Tibial nerve (tissue), 4 donors: ENCODE data around the gene VWF. TPM values are rescaled to one million over a fixed set of nuclear protein-coding genes. Genes with fewer than 3 reads are reported as not detected.

ENCODE experiments used
- DNase-seq, 2 donors: peaks; one replicate each; pipeline ENCODE4 v3.0.0-alpha.2; 2019; ENCODE audit warnings: low spot score in 2 of 2
- H3K27ac ChIP-seq, 4 donors: fragments of 200-600 bp; sonication (generic) in 3 of 4; one replicate each; pipeline ENCODE4 v1.5.1; 2017 to 2019; ENCODE audit warnings: mild to moderate bottlenecking in 1 of 4
- H3K27me3 ChIP-seq, 2 donors: fragments of 200-600 bp; sonication (generic) in 1 of 2; one replicate each; pipeline versions ENCODE4 v1.5.1 to v1.6.0; 2017 to 2019
- H3K36me3 ChIP-seq, 3 donors: fragments of 200-600 bp; sonication (generic); one replicate each; pipeline ENCODE4 v1.5.1; 2018 to 2019
- H3K4me1 ChIP-seq, 4 donors: fragments of 200-600 bp; sonication (generic) in 3 of 4; one replicate each; pipeline ENCODE4 v1.5.1; 2017 to 2019
- H3K4me3 ChIP-seq, 4 donors: fragments of 200-600 bp; sonication (generic) in 3 of 4; one replicate each; pipeline ENCODE4 v1.5.1; 2017 to 2019; ENCODE audit warnings: mild to moderate bottlenecking in 1 of 4, moderate library complexity in 1 of 4
- H3K9me3 ChIP-seq, 4 donors: fragments of 200-600 bp; sonication (generic) in 3 of 4; one replicate each; pipeline ENCODE4 v1.5.1; 2017 to 2019
- CTCF ChIP-seq, 5 experiments: fragments of 200-600 bp in 3 of 5; fragments of 450-650 bp in 2 of 5; sonication (generic) in 3 of 5; IDR thresholded peaks; one replicate each; pipeline ENCODE4 v1.5.1; 2016 to 2019; ENCODE audit warnings: antibody characterized with exemption in 5 of 5, mild to moderate bottlenecking in 3 of 5, moderate library complexity in 2 of 5
- EP300 ChIP-seq, 2 donors: sonication (generic); formaldehyde crosslinking; IDR thresholded peaks; one replicate each; pipeline ENCODE4 v1.6.1; 2017; ENCODE audit warnings: antibody characterized with exemption in 2 of 2, mild to moderate bottlenecking in 1 of 2
- POLR2A ChIP-seq, 2 donors: fragments of 450-650 bp; IDR thresholded peaks; one replicate each; pipeline ENCODE4 v1.6.1; 2017; ENCODE audit warnings: antibody characterized with exemption in 2 of 2, mild to moderate bottlenecking in 2 of 2, moderate library complexity in 2 of 2
- WGBS, 2 donors: methylation state at CpG; one replicate each; pipeline ENCODE4 v1.1.5; 2018; 5-methylcytosine and 5-hydroxymethylcytosine counted together
- total RNA-seq, 4 donors: library from RNA; depleted of rRNA; stranded (reverse); fragments of >200 nt; gene quantifications; one replicate each; pipeline ENCODE4 v1.1.0, GENCODE V29; 2016

VWF gene
- total RNA-seq, 4 donors from 2014 or later = 82.7 to 311 (median 214) TPM

DNA sequence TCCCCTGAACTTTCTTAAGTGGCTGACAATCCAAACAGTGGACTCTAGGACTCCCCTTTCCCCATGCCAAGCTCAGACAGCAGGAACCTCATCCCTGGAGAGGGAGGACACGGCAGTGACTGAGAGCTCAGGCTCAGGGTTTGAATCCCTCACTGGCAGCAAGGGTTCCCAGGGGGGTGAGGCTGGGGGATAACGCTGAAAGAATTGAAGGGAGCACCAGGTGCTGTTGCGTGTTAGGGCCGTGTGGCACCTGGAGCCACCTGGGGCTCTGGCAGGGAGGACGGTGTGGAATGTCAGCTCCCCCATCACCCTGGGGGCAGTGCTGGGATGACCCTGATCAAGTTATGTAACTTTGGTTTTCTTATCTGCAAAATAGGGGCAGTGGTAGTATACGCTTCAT, 219.5 kb downstream of the VWF start:
- Histone ChIP-seq H3K36me3 (no peaks in the 10 kb centered on the region), H3K27me3 (no peaks in the 10 kb centered on the region), H3K4me3 (no peak overlapping the region), H3K27ac (no peak overlapping the region), H3K4me1 (no peaks in the 10 kb centered on the region), H3K9me3 (peaks cover 0 to 7% (median 0%) of the 10 kb centered on the region in 4 donors)
- no peak for TF ChIP-seq POLR2A (IDR thresholded peaks at IDR 0.05)
- no peak for TF ChIP-seq CTCF (IDR thresholded peaks at IDR 0.05)
- no peak for DNase-seq
- 71 to 75% methylated on average over 6 of the region's 6 CpGs for WGBS, 2 donors

- no peaks in the 10 kb centered on the region for H3K27me3 ChIP-seq
- 76 to 79% methylated on average over 11 of the region's 11 CpGs for WGBS, 2 donors
- H3K4me1 ChIP-seq = no peaks in the 10 kb centered on the region
- no peak for DNase-seq
- no peak overlapping the region for H3K27ac ChIP-seq
- H3K36me3 ChIP-seq = no peaks in the 10 kb centered on the region
- peaks cover 0 to 7% (median 0%) of the 10 kb centered on the region in 4 donors for H3K9me3 ChIP-seq
- H3K4me3 ChIP-seq = no peak overlapping the region
- TF ChIP-seq CTCF (IDR thresholded peaks at IDR 0.05) (no peak), POLR2A (IDR thresholded peaks at IDR 0.05) (no peak)
Measured at GRCh38 chr12:5904441-5904840, 220.0 kb downstream of the VWF start.

- peaks cover 0 to 11% (median 0%) of the 10 kb centered on the region in 4 donors for H3K9me3 ChIP-seq
- 91% methylated on average over 2 of the region's 2 CpGs for WGBS, 2 donors
- H3K4me1 ChIP-seq = no peaks in the 10 kb centered on the region
- H3K27me3 ChIP-seq = no peaks in the 10 kb centered on the region
- H3K36me3 ChIP-seq = no peaks in the 10 kb centered on the region
- TF ChIP-seq CTCF (IDR thresholded peaks at IDR 0.05) (no peak), EP300 (IDR thresholded peaks at IDR 0.05) (no peak), POLR2A (IDR thresholded peaks at IDR 0.05) (no peak)
- no peak overlapping the region for H3K27ac ChIP-seq
- no peak for DNase-seq
- H3K4me3 ChIP-seq = no peak overlapping the region
Measured at GRCh38 chr12:5902736-5903135, 221.7 kb downstream of the VWF start.

GRCh38 chr12:5901416-5901815, 223.1 kb downstream of the VWF start:
- H3K27me3 ChIP-seq = no peaks in the 10 kb centered on the region
- no peak overlapping the region for H3K4me3 ChIP-seq
- H3K36me3 ChIP-seq = no peaks in the 10 kb centered on the region
- TF ChIP-seq CTCF (IDR thresholded peaks at IDR 0.05) (no peak), EP300 (IDR thresholded peaks at IDR 0.05) (no peak), POLR2A (IDR thresholded peaks at IDR 0.05) (no peak)
- no peaks in the 10 kb centered on the region for H3K4me1 ChIP-seq
- WGBS, 2 donors = 91 to 92% methylated on average over 6 of the region's 6 CpGs
- no peak overlapping the region for H3K27ac ChIP-seq
- peaks cover 0 to 5% (median 0%) of the 10 kb centered on the region in 4 donors for H3K9me3 ChIP-seq
- DNase-seq = no peak

DNA sequence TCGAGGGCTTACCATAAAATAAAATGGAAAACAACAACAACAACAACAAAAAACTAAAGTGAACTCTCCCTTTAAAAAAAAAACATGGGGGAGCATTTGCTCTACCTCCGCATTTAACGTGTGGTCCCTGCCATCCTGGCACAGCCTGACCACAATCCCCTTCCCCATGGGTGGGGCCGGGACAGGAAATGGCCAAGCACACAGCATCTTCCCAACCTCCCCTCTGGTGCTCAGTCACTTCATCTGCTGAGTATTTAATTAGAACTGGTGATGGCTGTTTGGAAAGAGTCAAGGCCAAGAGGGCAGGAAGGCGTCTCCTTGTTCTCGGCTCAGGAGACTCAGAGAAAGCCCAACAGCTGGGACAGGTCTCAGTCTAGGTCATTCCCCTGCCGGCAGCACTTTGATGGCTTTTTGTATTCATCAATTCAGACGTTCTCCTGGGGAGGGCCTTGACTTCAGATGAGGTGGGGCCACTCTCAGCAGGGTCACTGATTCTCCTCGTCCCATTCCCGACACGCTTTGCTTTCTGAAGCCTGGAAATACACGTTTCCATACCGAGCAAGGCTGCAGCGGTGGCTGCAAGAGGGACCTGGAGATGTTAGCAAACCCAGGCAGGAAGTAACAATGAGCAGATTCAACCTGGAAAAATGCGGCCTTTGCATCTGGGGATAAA, 223.8 kb downstream of the VWF start:
- no peaks in the 10 kb centered on the region for H3K27me3 ChIP-seq
- peaks cover 0 to 5% (median 0%) of the 10 kb centered on the region in 4 donors for H3K9me3 ChIP-seq
- no peaks in the 10 kb centered on the region for H3K36me3 ChIP-seq
- H3K27ac ChIP-seq = no peak overlapping the region
- H3K4me1 ChIP-seq = no peaks in the 10 kb centered on the region
- TF ChIP-seq POLR2A (IDR thresholded peaks at IDR 0.05) (no peak), CTCF (IDR thresholded peaks at IDR 0.05) (no peak), EP300 (IDR thresholded peaks at IDR 0.05) (no peak)
- 49 to 57% methylated on average over 15 of the region's 15 CpGs for WGBS, 2 donors
- DNase-seq = no peak
- H3K4me3 ChIP-seq = no peak overlapping the region
